ENCODE results near the gene RTTN. TPM values are rescaled to one million over a fixed set of nuclear protein-coding genes. Genes with fewer than 3 reads are reported as not detected.

RTTN gene
- total RNA-seq, 2 experiments from 2014 or later: 30.2 to 32.0 TPM

DNA sequence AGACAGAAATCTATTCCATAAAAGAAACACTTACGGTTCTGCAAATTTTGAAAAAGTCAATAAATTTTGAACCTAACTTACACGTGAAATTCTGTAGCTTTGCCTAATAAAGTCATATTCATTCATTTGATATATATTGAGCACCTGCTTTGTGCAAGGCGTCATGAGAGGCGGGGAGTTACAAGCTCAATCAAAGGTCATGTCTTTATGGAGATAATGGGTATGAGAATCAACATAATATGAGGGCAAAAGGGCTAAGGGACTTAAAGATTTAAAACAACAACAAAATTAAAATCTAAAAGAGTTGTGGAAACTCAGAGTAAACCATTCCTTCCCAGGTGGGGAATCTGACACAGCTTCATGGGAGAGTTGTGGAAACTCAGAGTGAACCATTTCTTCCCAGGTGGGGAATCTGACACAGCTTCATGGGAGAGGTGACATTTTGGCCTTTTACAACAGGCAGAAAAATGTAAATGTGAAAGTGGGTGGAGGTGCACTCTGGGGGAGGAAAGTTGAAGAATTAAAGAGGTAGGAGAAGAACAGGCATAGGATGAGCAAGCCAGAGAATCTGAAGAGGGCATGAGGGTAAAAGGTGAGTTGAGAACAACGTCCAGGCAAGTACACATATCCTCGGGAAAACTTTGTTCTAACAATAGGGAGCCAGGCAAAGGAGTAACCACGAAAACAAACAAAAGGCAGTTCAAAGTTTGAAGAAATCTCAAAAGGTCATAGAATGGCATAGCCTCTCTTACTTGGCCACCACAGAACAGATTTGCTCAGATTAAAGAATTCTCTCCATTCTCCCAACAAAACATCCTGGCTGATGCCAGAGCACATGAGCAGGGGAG lies 208.3 kb downstream of the RTTN start:
- no peak overlapping the region for H3K27ac Mint-ChIP-seq
- H3K9me3 Mint-ChIP-seq: no peaks in the 10 kb centered on the region
- intact Hi-C loops (cut with micrococcal nuclease): no loop called here
- peaks cover 20% of the 10 kb centered on the region for H3K4me1 Mint-ChIP-seq (ENCODE audit: low read depth)
- peaks cover 47% of the 10 kb centered on the region for H3K36me3 Mint-ChIP-seq (ENCODE audit: low read depth)
- H3K27me3 Mint-ChIP-seq (ENCODE audit: low read depth): no peaks in the 10 kb centered on the region
- CTCF ChIA-PET: interaction anchor here (0.6 kb wide), 2 partner anchors 21 to 53 kb away, joined by 3 read pairs; no protein-coding TSS in a partner anchor
- no peak overlapping the region for H3K4me3 Mint-ChIP-seq
- DNase-seq: no peak

DNA sequence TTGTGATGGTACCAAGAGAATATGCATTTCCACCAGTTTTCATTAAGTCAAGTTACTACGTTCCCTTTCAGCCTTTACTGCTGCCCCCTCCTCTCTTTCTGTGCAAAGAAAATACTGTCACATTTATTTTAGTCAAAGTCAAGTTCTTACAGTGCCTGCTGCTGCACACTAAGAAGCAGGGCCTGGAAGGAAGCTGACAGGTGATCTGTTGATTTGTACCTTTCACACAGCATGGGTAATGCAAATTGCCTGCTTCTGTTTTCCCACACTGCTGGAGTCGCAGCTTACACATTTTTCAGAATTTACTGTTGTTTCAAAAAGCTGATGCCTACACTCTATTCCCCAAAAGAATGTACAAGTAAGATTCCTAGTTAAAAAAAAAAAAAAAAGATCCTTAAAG lies 209.1 kb downstream of the RTTN start:
- Mint-ChIP-seq H3K4me1 (ENCODE audit: low read depth) (peaks cover 20% of the 10 kb centered on the region), H3K27ac (no peak overlapping the region), H3K9me3 (peaks cover 2% of the 10 kb centered on the region), H3K36me3 (ENCODE audit: low read depth) (peaks cover 45% of the 10 kb centered on the region), H3K4me3 (no peak overlapping the region), H3K27me3 (ENCODE audit: low read depth) (no peaks in the 10 kb centered on the region)
- CTCF ChIA-PET: interaction anchor here (0.6 kb wide), 2 partner anchors 52 to 289 kb away, joined by 3 read pairs; no protein-coding TSS in a partner anchor
- DNase-seq: no peak
- intact Hi-C loops (cut with micrococcal nuclease): no loop called here

DNA sequence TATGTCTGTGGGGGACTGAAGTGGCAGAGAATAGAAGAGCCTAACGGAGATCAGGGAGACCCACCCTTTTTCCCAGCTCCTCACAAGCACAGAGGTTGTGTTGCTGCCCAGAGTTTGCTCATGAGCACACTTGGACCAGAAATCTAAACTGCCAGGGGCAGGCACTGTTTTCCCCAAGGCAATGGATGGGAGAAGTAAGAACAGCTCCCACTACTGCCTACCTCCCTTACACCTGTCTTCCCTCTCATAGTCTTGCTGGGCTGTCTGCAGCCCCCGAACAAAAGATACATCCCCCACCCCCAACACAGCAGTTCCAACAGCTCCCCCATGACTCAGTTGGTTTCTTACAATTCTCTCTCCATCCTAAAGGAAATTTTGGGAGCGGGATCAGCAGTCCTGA lies 209.7 kb downstream of the RTTN start:
- DNase-seq: no peak
- no peaks in the 10 kb centered on the region for H3K27me3 Mint-ChIP-seq (ENCODE audit: low read depth)
- no peak overlapping the region for H3K4me3 Mint-ChIP-seq
- CTCF ChIA-PET: interaction anchor here (0.6 kb wide), 1 partner anchor 288 kb away, joined by 3 read pairs; no protein-coding TSS in a partner anchor
- peaks cover 20% of the 10 kb centered on the region for H3K4me1 Mint-ChIP-seq (ENCODE audit: low read depth)
- intact Hi-C loops (cut with micrococcal nuclease): no loop called here
- H3K36me3 Mint-ChIP-seq (ENCODE audit: low read depth): peaks cover 41% of the 10 kb centered on the region
- H3K27ac Mint-ChIP-seq: no peak overlapping the region
- peaks cover 6% of the 10 kb centered on the region for H3K9me3 Mint-ChIP-seq

DNA sequence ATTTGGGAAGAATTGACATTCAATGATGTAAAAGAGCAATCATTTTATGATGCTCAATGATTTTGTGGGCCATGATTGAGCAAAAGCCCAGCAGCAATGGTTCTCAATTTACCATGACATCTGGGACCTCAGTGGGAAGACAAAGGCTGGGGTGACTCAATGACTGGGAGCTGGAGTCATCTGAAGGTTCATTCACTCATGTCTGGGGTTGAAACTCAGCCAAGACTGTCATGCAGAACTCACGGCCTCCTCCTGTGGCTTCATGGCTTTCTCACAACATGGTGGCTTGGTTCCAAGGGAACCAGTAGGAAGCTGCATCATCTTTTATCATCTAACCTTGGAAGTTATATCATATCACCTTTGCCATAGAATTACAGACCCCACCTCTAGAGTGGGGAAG lies 212.7 kb downstream of the RTTN start:
- no peak overlapping the region for H3K27ac Mint-ChIP-seq
- no peak for DNase-seq
- H3K27me3 Mint-ChIP-seq (ENCODE audit: low read depth): no peaks in the 10 kb centered on the region
- CTCF ChIA-PET: interaction anchor here (1.3 kb wide), 1 partner anchor 24 kb away, joined by 3 read pairs; no protein-coding TSS in a partner anchor
- peaks cover 23% of the 10 kb centered on the region for H3K9me3 Mint-ChIP-seq
- intact Hi-C loops (cut with micrococcal nuclease): no loop called here
- H3K4me1 Mint-ChIP-seq (ENCODE audit: low read depth): peaks cover 18% of the 10 kb centered on the region
- H3K4me3 Mint-ChIP-seq: no peak overlapping the region
- H3K36me3 Mint-ChIP-seq (ENCODE audit: low read depth): peaks cover 56% of the 10 kb centered on the region

DNA sequence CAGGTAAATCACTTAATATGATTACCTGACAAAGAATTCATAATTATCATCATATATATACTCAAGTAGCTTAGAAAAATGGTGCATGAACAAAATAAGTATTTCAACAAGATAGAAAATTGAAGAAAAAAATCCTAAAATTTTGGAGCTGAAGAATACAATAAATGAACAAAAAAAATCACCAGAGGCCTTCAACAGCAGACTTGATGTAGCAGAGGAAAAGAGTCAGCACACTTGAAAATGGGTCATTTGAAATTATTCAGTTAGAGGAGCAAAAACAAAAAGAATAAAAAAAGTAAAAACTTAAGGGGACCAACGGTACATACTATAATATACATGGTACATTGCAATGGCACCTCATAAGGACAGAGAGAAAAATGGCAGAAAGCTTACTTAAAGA lies 217.6 kb downstream of the RTTN start:
- peaks cover under 1% of the 10 kb centered on the region for H3K4me1 Mint-ChIP-seq (ENCODE audit: low read depth)
- DNase-seq: no peak
- H3K27ac Mint-ChIP-seq: no peak overlapping the region
- intact Hi-C loops (cut with micrococcal nuclease): no loop called here
- CTCF ChIA-PET: interaction anchor here (1.5 kb wide), 1 partner anchor 29 kb away, joined by 4 read pairs; no protein-coding TSS in a partner anchor
- no peaks in the 10 kb centered on the region for H3K27me3 Mint-ChIP-seq (ENCODE audit: low read depth)
- no peak overlapping the region for H3K4me3 Mint-ChIP-seq
- H3K36me3 Mint-ChIP-seq (ENCODE audit: low read depth): peaks cover 45% of the 10 kb centered on the region
- peaks cover 27% of the 10 kb centered on the region for H3K9me3 Mint-ChIP-seq

DNA sequence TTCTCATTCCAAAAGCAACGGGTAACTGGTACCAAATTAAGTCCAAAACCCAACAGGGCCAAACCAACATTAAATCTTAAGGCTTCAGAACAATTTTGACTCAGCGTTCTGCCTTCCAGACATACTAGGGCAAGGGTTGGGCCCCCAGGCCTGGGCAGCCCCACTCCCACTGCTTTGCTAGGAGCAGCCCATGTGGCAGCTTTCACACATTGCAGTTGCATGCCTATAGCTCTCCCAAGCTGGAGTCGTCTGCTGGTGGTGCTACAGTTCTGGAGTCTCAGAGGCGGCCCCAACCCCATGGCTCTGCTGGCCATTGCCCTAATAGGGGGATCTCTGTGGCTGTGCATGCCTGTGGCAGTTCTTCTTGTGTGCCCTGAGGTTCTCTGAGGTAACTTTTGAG lies 220.2 kb downstream of the RTTN start:
- peaks cover 24% of the 10 kb centered on the region for H3K4me1 Mint-ChIP-seq (ENCODE audit: low read depth)
- peaks cover 21% of the 10 kb centered on the region for H3K9me3 Mint-ChIP-seq
- CTCF ChIA-PET: no interaction called here
- no peaks in the 10 kb centered on the region for H3K27me3 Mint-ChIP-seq (ENCODE audit: low read depth)
- H3K36me3 Mint-ChIP-seq (ENCODE audit: low read depth): peaks cover 34% of the 10 kb centered on the region
- intact Hi-C loops (cut with micrococcal nuclease): no loop called here
- no peak for DNase-seq
- no peak overlapping the region for H3K27ac Mint-ChIP-seq
- H3K4me3 Mint-ChIP-seq: no peak overlapping the region

DNA sequence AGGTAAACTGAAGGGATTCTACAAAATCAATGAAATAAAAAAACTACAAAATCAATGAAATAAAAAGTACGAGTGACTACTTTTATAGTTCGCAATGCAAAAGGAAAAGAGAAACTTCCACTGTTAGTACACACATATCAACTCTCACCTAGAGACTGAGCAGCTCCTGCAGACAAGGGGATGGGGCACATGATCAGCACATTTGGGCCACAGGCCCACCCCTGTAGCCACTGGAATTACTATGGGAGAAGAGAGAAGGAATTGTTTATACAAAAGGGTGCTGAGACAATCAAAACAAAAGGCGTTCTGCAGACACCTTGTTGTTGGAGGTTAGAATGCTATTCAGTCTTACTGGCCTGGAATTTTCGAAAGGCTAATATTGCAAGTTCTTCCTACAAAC lies 223.1 kb downstream of the RTTN start:
- DNase-seq: no peak
- H3K36me3 Mint-ChIP-seq (ENCODE audit: low read depth): peaks cover 24% of the 10 kb centered on the region

DNA sequence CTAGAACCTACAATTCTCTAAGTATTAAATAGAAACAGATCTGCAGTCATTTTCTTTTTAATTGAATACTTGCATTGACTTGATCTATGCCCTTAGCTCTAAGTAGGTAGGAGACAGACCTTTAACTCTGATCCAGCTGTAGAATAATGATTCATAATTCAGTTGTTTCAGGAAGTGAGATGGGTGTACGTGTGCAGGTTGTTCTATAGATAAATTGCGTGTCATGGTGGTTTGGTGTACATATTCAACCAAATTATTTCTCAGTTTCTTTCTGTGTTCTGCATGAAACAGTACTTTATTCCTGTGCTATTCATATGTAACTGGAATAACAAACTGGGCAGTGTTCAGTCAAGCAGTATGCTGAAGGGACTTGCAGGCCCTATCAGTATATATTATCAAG lies 223.5 kb downstream of the RTTN start:
- CTCF ChIA-PET: interaction anchor here (1.0 kb wide), 1 partner anchor 105 kb away, joined by 3 read pairs; no protein-coding TSS in a partner anchor
- Mint-ChIP-seq H3K27ac (no peak overlapping the region), H3K36me3 (ENCODE audit: low read depth) (peaks cover 24% of the 10 kb centered on the region), H3K27me3 (ENCODE audit: low read depth) (no peaks in the 10 kb centered on the region), H3K4me3 (no peak overlapping the region), H3K4me1 (ENCODE audit: low read depth) (peaks cover 44% of the 10 kb centered on the region), H3K9me3 (peaks cover 6% of the 10 kb centered on the region)
- intact Hi-C loops (cut with micrococcal nuclease): no loop called here
- DNase-seq: no peak

More for the DNA sequence above, 223.1 kb downstream of the RTTN start:
- Mint-ChIP-seq H3K9me3 (peaks cover 3% of the 10 kb centered on the region), H3K27me3 (ENCODE audit: low read depth) (no peaks in the 10 kb centered on the region), H3K4me1 (ENCODE audit: low read depth) (peaks cover 44% of the 10 kb centered on the region), H3K27ac (no peak overlapping the region), H3K4me3 (no peak overlapping the region)
- CTCF ChIA-PET: interaction anchor here (1.0 kb wide), 1 partner anchor 105 kb away, joined by 3 read pairs; no protein-coding TSS in a partner anchor
- intact Hi-C loops (cut with micrococcal nuclease): no loop called here

DNA sequence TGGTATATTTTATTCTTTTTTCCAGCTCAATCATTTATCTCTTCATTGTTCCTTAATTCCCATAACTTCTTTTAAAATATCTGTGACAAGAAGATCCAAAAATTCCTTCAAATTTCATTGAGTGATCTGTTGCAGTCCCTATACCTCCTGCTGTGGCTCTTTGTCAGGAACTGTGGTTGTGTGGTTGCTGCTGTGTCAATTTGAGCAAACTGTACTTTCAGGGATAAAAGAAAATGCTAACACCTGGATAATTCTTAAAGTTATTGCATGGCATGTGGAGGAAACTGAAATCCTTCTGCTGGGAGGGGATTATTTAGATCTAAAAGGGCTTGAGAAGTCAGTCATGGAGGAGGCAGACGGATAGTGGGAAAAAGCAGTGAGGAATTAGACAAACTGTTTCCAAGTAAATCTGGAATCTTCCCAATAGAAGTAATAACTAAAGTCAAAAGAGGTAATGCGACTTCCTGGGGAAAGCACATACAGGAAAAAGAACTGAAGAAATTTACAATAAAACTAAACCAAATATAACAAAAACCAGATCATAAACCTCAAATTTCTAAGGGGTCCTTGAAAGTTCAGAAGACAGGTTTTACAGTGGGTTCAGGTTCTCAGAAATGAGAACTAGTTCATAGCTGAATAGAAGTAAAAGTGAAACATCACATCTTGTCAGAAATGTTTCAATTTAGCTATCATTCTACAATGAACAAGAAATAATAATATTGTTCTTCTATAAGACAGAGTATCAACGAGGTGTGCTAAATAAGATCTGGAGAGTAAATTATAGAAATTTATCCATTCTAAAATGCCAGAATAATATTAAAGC lies 224.3 kb downstream of the RTTN start:
- H3K27ac Mint-ChIP-seq: peak overlapping the region; percentile 65
- intact Hi-C loops (cut with micrococcal nuclease): no loop called here
- H3K9me3 Mint-ChIP-seq: peaks cover 11% of the 10 kb centered on the region
- DNase-seq: no peak
- peaks cover 23% of the 10 kb centered on the region for H3K36me3 Mint-ChIP-seq (ENCODE audit: low read depth)
- CTCF ChIA-PET: interaction anchor here (1.0 to 1.1 kb wide), 2 partner anchors 13 to 106 kb away, joined by 3 to 4 read pairs; no protein-coding TSS in a partner anchor
- H3K4me1 Mint-ChIP-seq (ENCODE audit: low read depth): peaks cover 44% of the 10 kb centered on the region
- no peak overlapping the region for H3K4me3 Mint-ChIP-seq
- H3K27me3 Mint-ChIP-seq (ENCODE audit: low read depth): no peaks in the 10 kb centered on the region

DNA sequence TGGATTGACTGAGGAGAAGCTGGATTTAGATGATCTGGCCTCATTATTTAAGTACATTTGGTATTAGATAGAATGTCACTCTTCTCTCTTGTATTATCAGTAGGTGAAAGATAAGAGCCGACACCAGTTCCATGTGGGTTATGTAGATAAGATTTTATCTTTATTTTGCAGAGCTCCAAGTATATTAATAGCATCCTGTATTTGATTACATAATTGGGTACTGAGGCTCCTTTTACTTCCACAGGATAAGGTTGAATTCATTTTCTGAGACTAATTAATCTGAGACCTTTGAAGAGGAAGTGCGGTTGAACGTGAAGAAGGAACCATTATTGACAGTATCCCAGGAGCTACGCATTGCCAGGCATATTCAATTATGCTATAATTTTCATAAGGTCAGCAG lies 225.0 kb downstream of the RTTN start:
- CTCF ChIA-PET: interaction anchor here (1.1 kb wide), 1 partner anchor 13 kb away, joined by 4 read pairs; no protein-coding TSS in a partner anchor
- DNase-seq: no peak
- Mint-ChIP-seq H3K4me1 (ENCODE audit: low read depth) (peaks cover 44% of the 10 kb centered on the region), H3K4me3 (no peak overlapping the region), H3K36me3 (ENCODE audit: low read depth) (peaks cover 24% of the 10 kb centered on the region), H3K27me3 (ENCODE audit: low read depth) (no peaks in the 10 kb centered on the region), H3K9me3 (peaks cover 16% of the 10 kb centered on the region), H3K27ac (no peak overlapping the region)
- intact Hi-C loops (cut with micrococcal nuclease): no loop called here

DNA sequence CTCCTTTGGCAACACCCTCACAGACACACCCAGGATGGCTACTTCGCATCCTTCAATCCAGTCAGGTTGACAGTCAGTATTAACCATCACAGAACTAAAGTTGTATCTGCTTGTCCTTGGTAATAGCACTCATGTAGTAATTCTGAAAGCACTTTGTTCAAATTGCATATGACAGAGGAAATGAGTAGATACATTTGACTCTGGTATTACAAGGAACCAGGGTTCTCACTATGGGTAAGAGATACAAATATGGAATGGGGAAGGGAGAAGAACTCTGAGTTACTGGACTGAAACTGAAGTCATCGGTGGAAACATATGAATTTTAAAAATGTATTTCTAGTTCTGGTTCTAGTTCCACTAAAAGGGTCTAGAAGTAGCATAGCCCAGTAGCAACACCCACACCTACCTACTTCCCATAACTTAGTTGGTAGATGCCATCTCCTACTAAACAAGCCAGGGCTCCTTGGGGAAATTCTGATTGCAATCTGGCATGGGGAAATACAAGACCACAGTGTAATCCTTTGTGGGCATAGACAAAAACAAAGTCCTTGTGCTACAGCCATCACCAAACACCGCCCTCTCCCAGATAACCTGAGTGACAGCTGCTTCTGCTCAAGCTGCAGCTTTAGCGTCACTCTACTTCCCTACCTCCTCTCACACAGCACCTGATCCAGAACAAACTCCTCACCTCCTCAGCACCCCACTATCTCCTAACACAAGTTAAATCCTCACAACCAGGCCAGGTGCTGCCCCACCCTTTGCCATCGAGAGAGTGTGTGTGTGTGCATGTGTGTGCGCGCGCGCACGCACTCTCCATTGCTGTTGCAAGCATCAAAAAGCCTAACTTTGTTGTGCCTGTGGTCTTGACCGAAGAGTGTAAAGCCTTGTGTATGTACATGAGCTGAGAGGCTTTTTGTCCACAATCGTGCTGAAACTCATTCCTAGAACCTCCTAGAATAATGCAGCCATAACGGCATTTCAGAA lies 226.5 kb downstream of the RTTN start:
- intact Hi-C loops (cut with micrococcal nuclease): loop anchor here (1.0 kb wide), 5 partner anchors 10 to 82 kb away; partner anchors contain the start of gene CD226
- peaks cover 44% of the 10 kb centered on the region for H3K4me1 Mint-ChIP-seq (ENCODE audit: low read depth)
- peak overlapping the region; percentile 37 for H3K27ac Mint-ChIP-seq
- peaks cover 16% of the 10 kb centered on the region for H3K9me3 Mint-ChIP-seq
- H3K27me3 Mint-ChIP-seq (ENCODE audit: low read depth): no peaks in the 10 kb centered on the region
- H3K4me3 Mint-ChIP-seq: no peak overlapping the region
- DNase-seq: peak; percentile 27
- H3K36me3 Mint-ChIP-seq (ENCODE audit: low read depth): peaks cover 24% of the 10 kb centered on the region
- CTCF ChIA-PET: no interaction called here

Measured in activated naive CD4-positive, alpha-beta T cell treated with anti-CD3 and anti-CD28 coated beads for 36 hours (primary cell).